Lower leg skin (tissue), 3 donors: Measurements from ENCODE around the gene C5orf34.

ENCODE experiments used
- POLR2A ChIP-seq, 2 donors: fragments of 450-650 bp; IDR thresholded peaks; one replicate each; pipeline ENCODE4 v1.6.1; 2016 to 2017; ENCODE audit warnings: antibody characterized with exemption in 2 of 2, mild to moderate bottlenecking in 1 of 2, moderate library complexity in 1 of 2
- TF ChIP-seq, protein P1 (sequence below), 3 donors: fragments of 450-650 bp; IDR thresholded peaks; one replicate each; pipeline ENCODE4 v1.5.1; 2016; ENCODE audit warnings: antibody characterized with exemption in 3 of 3, mild to moderate bottlenecking in 3 of 3, moderate library complexity in 2 of 3

DNA sequence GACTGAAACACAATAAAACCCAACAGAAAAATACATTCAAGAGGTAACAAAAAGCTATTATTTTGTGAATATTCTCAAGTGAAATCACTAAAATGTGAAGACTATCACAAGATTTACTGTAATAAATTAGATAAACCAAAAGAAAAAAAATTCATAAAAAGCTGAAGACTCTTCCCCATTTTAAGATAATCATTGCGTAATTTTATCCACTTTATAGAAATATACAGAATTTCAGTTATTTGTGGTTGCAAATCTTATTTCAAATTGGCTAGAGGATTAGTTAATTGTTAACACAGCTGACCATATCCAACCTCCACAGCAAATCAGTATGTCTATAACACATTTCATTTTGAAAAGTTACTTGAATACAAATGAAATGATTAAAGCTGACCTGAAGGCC is 23.6 kb downstream of the C5orf34 start:
- TF ChIP-seq, protein P1, sequence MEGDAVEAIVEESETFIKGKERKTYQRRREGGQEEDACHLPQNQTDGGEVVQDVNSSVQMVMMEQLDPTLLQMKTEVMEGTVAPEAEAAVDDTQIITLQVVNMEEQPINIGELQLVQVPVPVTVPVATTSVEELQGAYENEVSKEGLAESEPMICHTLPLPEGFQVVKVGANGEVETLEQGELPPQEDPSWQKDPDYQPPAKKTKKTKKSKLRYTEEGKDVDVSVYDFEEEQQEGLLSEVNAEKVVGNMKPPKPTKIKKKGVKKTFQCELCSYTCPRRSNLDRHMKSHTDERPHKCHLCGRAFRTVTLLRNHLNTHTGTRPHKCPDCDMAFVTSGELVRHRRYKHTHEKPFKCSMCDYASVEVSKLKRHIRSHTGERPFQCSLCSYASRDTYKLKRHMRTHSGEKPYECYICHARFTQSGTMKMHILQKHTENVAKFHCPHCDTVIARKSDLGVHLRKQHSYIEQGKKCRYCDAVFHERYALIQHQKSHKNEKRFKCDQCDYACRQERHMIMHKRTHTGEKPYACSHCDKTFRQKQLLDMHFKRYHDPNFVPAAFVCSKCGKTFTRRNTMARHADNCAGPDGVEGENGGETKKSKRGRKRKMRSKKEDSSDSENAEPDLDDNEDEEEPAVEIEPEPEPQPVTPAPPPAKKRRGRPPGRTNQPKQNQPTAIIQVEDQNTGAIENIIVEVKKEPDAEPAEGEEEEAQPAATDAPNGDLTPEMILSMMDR (IDR thresholded peaks at IDR 0.05), result no peak
- no peak for TF ChIP-seq POLR2A (IDR thresholded peaks at IDR 0.05)
